A673 (cell line): ENCODE measurements around the gene SLC15A4.

ENCODE experiments used
- EZH2 ChIP-seq: fragments of 200-600 bp; sonication (generic); IDR thresholded peaks from 2 replicates; pipeline ENCODE4 v1.6.1; 2017; ENCODE audit warnings: borderline replicate concordance, low read depth, mild to moderate bottlenecking, mixed read lengths, antibody characterized with exemption, low read length; ENCODE audit not compliant: poor library complexity, severe bottlenecking
- TF ChIP-seq, protein P1 (sequence below): fragments of 300-800, 200-600 bp; sonication (generic); conservative IDR thresholded peaks from 2 replicates; pipeline ENCODE4 v1.5.1; 2017; ENCODE audit warnings: low read depth, mild to moderate bottlenecking, antibody characterized with exemption, low read length, moderate library complexity, mixed read lengths

DNA sequence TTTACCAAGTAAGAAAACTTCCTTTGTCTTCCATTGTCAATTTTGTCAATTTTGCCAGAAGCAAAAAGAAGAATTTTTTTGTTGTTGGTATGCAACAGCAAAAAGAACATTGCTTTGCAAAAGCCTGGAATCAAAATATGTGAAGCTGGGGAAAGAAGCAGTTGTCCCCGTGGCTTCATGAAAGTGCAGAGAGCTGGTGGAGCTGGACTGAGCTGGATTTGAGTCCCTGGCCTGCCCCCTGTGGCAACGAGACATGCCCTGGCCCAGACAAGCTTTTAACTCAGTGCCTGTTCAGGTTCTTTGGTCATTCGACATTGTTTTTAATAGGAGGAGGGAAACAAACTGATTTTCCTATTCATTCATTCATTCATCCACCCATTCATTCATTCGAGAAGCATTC, 70.3 kb downstream of the SLC15A4 start:
- TF ChIP-seq, protein P1, sequence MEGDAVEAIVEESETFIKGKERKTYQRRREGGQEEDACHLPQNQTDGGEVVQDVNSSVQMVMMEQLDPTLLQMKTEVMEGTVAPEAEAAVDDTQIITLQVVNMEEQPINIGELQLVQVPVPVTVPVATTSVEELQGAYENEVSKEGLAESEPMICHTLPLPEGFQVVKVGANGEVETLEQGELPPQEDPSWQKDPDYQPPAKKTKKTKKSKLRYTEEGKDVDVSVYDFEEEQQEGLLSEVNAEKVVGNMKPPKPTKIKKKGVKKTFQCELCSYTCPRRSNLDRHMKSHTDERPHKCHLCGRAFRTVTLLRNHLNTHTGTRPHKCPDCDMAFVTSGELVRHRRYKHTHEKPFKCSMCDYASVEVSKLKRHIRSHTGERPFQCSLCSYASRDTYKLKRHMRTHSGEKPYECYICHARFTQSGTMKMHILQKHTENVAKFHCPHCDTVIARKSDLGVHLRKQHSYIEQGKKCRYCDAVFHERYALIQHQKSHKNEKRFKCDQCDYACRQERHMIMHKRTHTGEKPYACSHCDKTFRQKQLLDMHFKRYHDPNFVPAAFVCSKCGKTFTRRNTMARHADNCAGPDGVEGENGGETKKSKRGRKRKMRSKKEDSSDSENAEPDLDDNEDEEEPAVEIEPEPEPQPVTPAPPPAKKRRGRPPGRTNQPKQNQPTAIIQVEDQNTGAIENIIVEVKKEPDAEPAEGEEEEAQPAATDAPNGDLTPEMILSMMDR, result no peak
- TF ChIP-seq EZH2, result no peak
